Activated naive CD8-positive, alpha-beta T cell treated with anti-CD3 and anti-CD28 coated beads, Interleukin-2, amount 50 U/mL, for 16 hours (primary cell): ENCODE data around the gene RUSF1.
"Not testable (repeated sequence)": the region's sequence is repeated elsewhere in the genome, so short reads cannot be mapped to it uniquely, and the experiment has no call there.

ENCODE experiments used
- DNase-seq: peaks from one replicate; pipeline ENCODE4 v3.0.0-alpha.2; 2020; ENCODE audit warnings: low read depth, low spot score

RUSF1 gene

GRCh38 chr16:31487071-31487719 lies 21.0 kb downstream of the RUSF1 start:
- no peak for DNase-seq

GRCh38 chr16:31486045-31486444 lies 22.1 kb downstream of the RUSF1 start:
- DNase-seq: no peak

GRCh38 chr16:31485571-31485970 lies 22.6 kb downstream of the RUSF1 start:
- no peak for DNase-seq

- DNase-seq: no peak
Observed at GRCh38 chr16:31484491-31485171, 23.6 kb downstream of the RUSF1 start.

GRCh38 chr16:31484048-31484447 lies 24.1 kb downstream of the RUSF1 start:
- DNase-seq: not testable (repeated sequence)

GRCh38 chr16:31483081-31483480 lies 25.1 kb downstream of the RUSF1 start, which contains the start of gene SLC5A2:
Gene SLC5A2, plus strand, starts transcription at chr16:31483123. Its CDS starts 14 bp downstream, at chr16:31483137.
- no peak for DNase-seq

- no peak for DNase-seq
Observed at GRCh38 chr16:31480851-31481536, 27.2 kb downstream of the RUSF1 start.

- DNase-seq: no peak
Observed at GRCh38 chr16:31479751-31480150, 28.4 kb downstream of the RUSF1 start.

GRCh38 chr16:31478956-31479355 lies 29.2 kb downstream of the RUSF1 start:
- DNase-seq: no peak

- no peak for DNase-seq
Observed at GRCh38 chr16:31477220-31478216, 30.7 kb downstream of the RUSF1 start.

GRCh38 chr16:31476303-31477219 lies 31.6 kb downstream of the RUSF1 start:
- peak; percentile 79 for DNase-seq

- no peak for DNase-seq
Observed at GRCh38 chr16:31475946-31476302, 32.3 kb downstream of the RUSF1 start.

GRCh38 chr16:31474773-31475738 lies 33.1 kb downstream of the RUSF1 start:
- DNase-seq: no peak

- no peak for DNase-seq
Observed at GRCh38 chr16:31474173-31474714, 33.9 kb downstream of the RUSF1 start.

- DNase-seq: no peak
Observed at GRCh38 chr16:31473264-31473984, 34.8 kb downstream of the RUSF1 start.

- DNase-seq: no peak
Observed at GRCh38 chr16:31472709-31473203, 35.4 kb downstream of the RUSF1 start.

GRCh38 chr16:31471875-31472708 lies 36.1 kb downstream of the RUSF1 start, which contains the start of gene TGFB1I1:
Gene TGFB1I1, plus strand, starts transcription at chr16:31472152. Its CDS starts 37 bp downstream, at chr16:31472189.
- no peak for DNase-seq
